NCI-H128 (cell line): ENCODE data around the gene EMC8.

Source experiments
- DNase-seq: peaks from one replicate; lab custom pipeline; 2025; ENCODE audit not compliant: unreplicated experiment; lab: John Stamatoyannopoulos, UW

The EMC8 gene

DNA sequence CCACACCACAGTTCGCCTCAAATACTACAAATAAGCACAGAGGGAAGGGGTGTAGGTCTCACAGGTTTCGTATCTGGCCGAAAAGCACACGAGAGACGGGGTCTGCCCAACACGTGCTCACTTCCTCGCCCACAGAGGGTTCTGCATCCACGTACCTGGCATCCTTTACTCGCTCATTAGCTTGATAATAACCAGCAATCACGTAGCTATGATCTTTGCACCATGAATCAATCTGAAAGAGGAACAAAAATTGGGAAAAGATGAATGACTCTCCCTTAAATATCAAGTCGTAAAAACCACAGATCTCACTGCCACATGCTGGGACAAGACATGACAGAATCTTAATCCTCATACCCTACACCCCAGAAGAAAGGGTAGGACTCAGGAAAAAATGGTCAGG lies 10.5 kb downstream of the EMC8 start:
- DNase-seq = no peak

DNA sequence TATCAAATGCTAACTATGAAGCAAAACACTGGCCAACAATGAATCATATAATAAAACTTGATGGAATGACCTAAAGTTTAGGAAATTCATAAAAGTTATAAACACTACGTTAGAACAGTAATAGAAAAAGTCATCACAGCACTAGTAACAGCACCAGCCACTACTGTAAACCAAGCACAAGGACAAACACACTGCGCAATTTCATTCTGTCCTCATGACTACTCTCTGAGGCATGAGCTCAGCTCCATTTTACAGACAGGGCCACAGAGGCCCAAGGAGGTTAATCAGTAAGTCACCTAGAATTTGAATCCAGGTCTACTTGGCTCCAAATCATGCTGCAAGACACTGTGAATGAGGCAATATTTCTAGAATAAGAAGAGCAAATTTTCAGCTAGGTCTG lies 13.4 kb downstream of the EMC8 start:
- no peak for DNase-seq

DNA sequence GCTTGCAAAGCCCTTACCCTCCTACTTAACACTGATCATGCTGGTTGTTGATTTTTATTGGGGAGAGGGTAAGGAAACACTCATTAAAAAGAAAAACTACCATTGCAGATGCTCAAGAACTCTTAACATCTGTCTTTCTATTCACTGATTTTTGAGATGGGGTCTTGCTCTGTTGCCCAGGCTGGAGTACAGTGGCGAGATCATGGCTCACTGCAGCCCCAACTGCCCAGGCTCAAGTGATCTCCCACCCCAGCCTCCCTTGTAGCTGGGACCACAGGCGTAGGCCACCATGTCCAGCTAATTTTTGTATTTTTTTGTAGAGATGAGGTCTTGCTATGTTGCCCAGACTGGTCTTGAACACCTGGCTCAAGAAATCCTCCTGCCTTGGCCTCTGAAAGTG lies 14.5 kb downstream of the EMC8 start:
- DNase-seq = no peak

DNA sequence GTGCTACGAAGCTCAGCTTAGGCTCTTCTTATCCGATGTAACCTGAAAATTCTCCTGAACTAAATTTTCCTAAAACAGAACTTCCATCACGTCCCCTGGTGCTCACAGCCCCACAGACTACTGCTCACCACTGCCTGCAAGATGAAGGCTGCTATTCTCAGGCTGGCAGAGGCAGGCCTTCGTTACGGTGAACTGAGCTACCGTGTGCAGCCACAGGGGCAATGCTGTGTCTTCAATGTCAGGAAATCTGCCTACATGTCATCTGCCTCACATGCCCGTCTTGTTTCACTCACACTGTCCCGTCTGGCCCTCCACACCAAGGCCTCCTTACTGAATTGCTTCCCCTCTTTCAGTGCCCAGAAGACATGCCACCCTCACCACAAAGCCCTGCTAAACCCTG lies 15.9 kb downstream of the EMC8 start:
- DNase-seq = no peak

DNA sequence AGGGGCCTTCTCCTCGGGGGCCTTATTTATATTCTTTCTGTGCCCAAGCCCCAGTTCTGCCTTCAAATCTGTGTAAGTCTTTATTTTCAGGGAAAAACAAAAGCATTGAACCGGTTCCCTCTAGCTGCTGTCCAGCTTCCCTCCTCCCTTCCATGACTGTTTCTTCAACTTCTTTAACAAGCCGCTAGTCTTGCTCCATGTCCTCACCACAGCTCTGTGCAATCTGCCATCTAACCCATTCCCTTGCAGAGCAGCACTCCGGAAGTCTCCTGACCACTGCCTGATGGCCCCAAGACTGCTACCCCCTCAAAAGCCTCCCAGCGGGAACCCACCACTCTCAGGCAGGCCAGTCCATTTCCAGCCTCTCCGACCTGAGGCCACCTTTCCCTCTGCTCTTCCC lies 16.9 kb downstream of the EMC8 start:
- no peak for DNase-seq

DNA sequence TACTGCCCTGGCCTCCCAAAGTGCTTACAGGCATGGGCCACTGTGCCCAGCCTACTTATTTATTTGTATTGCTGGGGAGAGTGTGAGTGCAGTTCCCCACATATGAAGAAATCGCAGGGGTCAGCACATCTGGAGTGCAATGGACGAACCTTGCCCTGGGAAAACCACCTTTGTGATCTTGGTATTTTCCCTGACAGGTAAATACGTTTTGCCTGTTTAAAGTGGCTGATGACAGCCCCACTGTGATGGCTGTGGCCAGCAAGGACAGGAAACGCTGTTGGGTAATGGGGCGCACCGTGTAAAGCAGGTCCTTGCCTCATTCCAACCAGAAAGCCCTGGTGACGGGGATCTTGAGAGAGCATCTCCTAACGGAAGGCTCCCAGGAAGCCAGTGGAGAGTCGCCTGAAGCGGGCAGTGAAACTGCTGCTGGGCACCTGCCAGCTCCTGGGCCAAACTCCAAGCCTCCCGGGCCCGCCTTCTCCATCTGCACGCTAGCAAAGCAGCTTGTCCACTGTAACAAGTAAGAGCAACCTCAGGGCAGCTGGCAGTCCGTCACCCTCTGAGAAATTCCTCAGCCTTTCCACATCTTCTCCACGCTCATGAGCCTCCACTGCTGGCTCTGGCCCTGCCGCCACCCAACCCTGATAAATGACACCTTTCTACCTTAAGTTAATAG lies 17.5 kb downstream of the EMC8 start:
- DNase-seq = no peak

DNA sequence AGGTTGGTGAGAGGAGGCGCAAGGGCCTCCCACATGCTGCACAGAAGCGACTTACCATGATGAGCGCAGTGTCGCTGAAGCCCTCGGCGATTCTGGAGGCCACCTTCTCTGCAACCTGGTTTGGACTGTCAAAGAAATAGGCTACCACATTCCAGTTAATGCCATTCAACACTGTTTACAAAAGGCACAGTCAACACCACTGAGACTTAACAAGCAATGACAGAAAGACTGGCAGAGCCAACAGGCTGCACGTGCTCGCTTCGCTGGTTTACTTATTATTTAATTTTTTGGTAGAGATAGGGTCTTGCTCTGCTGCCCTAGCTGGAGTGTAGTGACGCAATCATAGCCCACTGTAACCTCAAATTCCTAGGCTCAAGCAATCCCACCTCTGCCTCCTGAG lies 18.2 kb downstream of the EMC8 start:
- DNase-seq = no peak

DNA sequence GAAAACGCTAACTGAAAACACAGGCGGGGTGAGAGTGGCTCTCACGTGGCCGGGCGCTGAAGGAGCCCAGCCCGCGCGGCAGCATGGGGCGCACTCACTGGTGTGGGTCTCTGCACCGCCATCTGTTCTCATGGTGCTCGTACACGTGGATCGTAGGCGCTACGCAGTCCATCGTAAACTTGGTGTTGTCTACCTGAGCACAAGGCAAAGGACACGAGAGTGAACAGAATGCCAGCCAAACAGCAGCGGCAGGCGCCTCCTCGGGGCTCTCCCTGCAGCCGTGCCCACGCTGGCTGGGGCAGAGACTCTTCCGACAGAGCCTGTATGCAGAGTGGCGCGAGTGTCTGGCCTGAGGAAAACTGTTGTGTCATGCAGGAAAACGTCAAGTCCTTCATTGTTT lies 19.1 kb downstream of the EMC8 start:
- no peak for DNase-seq

DNA sequence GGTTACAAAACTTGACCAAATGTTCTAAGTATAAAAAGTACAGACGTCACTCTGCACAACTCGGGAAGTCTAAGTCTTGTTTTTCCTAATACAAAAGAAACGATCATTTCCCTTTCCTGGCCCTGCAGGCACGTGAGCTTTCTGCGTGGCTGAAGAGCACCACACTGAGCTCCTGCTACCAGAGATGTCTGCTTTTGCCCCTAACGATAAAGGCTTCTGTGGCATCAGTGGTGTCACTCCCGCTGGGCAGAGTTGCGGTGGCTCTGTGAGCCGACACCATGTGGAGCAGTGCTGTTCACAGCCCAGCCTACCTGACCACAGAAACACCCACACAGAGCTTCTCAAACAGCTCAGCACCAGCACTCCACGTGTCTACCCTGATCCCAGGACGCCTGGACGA lies 20.5 kb downstream of the EMC8 start:
- no peak for DNase-seq

DNA sequence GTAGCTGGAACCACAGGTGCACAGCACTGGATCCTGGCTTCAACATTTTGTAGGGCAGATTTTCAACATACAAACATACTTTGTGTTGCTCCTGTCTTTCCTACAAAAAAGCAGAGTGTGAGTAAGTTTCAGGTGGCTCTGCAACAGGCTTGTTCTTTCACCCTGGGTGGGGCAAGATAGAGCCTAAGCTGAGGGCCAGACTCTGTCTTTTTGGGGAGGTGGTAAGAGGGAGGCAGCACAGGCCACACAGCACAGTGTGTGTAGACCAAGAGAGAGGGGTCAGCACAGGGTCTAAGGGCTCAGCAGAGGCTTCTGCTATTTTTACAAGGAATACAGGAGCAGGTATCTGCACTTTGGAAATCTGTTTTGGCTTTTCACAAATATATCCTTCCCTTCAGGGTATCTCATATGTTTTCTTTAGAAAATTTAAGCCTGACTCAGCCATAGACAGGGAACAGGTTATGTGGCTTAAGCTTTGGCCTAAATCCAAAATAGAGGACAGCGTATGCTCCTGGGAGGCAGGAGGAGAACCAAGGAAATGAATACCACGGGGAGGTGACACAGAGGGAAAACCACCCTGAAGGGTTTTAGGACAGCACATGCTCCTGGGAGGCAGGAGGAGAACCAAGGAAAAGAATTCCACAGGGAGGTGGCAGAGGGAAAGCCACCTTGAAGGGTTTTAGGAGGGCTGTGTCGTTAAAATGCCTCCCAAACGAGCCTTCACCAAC lies 21.6 kb downstream of the EMC8 start:
- DNase-seq = no peak

DNA sequence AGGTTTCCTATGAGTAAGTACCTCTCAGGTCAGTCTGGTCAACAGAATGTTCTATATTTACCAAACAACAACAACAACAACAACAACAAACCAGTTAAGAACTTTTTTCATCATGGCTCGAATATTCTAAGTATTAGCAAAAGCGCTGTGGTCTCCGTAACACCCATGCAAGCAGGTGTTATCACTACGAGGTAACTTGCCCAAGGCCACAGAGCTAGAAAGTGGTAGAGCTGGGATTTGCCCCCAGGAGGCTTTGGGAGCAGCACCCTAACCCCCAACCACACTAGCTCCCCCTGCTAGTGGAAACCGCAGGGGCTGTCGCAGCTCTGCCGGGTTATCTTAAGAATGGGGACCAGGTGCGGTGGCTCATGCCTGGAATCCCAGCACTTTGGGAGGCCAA lies 24.5 kb downstream of the EMC8 start:
- no peak for DNase-seq

DNA sequence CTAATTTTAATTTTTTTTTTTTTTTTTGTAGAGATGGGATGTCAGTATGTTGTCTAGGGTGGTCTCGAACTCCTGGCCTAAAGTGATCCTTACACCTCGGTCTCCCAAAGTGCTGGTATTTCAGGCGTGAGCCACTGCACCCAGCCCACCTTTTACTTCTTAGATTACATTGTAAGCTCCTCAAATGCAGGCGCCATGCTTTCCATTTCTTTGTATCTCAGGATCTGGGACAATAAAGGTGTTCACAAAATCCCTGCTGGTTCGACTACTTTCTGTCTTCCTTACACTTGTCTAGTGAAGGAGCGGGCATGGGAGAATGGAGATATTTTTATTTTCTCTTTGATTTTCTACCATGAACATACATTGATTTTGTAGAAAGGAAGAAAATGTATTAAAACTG lies 25.2 kb downstream of the EMC8 start:
- DNase-seq = no peak

DNA sequence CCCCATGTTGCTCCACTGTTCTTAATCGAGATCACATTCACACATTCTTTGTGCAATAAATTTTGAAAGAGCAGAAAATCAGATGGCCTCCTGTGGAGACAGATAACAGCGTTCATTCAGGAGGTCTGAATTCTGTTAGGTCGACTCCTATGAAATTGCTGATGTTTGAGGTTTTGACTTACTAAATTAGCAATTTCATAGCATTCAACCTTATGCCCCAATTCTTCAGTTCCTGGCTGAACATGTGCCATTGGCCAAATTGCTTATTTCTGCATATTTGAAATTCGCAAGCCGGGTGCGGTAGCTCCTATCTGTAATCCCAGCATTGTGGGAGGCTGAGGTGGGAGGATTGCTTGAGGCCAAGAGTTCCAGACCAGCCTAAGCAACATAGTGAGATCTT lies 26.3 kb downstream of the EMC8 start:
- DNase-seq = no peak

DNA sequence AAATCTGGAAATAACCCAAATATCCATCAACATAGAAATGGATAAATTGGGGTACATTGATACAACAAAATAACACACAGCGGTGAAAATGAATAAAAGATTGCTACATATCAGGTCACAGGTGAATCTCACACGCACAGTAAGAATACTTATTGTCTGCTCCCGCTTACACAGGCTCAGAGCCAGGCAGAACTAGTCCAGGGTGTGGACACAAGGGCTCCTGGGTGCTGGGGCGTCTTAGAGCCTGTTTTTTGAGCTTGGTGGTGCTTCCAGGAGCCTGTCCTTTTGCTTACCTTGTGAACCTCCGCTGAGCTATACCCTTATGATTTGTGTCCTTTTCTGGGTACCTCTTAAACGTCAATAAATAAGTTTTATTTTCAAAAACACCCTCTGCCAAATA lies 28.6 kb downstream of the EMC8 start:
- no peak for DNase-seq

DNA sequence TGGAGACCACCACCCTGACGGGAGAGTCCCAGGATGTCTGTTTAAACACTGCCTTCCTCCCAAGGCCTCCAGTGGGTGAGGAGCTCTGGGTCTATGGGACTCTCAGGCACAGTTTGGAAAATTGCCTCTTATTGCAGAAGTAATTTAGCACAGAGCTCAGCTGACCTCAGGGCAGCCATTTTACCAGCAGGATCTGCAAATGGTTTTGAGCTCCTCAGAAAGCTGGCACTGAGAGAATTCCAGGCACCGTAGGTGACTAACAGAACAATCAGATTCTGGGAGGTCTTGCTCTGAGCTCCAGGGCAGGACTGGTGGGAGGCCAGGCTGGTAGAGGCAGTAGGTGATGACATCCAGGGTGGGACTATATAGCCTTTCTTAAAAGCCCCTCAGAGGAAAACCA lies 31.1 kb downstream of the EMC8 start:
- DNase-seq = no peak

DNA sequence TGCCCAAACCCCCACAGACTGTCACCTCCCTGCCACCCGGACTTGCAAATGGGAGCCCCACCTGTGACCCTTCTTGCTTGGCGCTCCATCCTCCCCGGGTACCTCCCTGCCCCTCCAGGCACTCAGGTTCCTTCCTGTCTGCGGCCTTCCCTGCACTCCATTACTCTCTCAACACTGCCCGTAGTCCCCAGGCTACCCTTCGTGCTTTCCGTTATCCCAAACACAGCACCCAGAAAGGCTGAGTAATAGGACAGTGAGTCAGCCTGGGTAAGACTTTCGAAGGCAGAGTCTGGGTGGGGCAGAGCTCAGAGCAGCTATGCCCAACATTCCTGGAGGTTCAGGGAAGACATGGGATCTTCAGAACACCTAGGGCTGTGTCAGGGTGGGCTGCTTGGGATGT lies 31.8 kb downstream of the EMC8 start:
- no peak for DNase-seq

DNA sequence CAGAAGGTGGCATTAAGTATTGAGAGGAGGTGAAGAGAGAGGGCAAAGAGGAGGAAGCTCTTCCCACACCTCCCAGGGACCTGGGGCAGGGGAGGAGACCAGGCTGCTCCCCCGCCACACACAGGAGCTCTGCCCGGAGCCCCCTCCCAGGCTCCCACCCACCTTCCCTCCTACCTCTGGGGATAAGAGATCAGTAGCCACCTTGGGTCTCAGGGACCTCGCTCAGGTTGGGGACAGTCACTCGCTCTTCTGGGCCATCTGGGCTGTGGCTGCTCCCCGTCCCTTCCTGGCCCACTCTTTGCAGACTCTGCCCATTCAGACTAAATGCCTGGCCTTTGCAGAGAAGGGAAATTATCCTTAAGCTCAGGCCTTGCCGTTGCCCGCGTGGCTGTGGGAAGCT lies 33.6 kb downstream of the EMC8 start:
- DNase-seq = no peak

DNA sequence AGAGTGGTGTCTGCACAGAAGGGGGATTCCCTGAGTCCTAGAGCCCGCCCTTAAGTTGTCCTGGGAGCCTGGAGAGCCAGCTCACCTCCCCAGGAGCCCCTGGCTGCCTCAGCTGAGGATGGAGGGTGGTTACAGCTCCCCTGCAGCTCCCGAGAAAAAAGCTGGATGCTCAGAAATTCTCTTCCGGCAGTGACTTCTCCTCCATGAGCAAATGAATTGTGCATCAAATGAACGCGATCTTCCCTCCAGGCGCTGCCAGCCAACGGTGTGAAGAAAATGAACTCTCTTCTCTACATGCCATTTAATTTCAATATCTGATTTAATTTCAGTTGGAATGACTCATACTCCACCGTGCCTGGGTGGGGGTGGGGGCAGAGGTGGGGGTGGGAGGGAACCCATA lies 34.1 kb downstream of the EMC8 start:
- DNase-seq = no peak

DNA sequence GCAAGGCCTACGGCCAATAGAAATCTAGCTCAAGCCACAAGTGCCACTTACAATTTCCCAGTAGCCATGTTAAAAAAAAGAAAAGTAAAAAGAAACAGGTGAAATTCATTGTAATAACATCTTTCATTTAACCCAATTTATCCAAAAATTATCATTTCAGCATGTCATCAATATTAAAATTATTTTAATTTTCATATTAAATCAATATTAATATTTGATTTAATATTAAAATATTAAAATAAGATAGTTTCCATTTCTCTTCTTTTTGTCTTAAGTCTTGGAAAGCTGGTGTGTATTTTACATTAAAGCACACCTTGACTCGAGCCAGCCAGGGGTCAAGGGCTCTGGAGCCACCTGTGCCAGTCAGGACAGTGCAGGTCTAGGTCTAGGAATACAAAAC lies 35.7 kb downstream of the EMC8 start:
- no peak for DNase-seq

DNA sequence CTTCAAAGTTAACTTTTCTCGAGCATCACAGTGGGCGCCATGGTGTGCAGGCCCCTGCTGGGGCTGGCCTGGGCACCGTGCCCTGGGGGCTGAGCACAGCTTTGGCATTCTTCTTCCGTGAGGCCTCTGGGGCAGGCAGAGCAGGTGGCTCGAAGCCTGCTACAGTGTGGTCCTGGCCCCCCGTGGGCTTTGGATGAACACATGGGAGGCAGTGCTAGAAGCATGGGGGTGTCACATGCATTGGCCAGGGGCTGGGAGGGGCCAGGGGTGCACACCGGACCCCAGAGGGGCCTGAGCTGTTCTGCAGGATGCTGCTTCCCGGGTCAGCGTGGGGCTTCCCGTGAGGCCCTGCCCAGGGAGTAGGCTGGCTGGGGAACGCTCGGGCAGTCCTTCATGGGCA lies 36.4 kb downstream of the EMC8 start:
- DNase-seq = no peak

DNA sequence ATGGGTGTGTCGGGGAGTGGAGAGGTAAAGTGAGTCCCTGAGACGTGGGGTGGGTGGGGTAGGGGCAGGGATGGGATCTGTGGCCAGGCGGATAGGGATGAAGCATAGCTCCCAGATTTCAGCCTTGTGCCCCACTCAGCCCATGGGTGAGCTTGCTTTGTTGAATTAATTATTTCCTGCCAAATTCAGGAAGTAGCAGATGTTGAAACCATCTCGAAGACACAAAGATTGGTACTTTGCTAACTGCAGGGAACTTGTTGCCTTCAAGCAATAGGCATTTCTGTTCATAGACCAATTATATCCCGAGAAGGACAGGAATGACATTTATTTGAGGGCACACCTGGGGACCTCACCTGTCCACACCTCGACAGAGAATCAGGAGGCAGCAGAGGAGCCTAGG lies 37.5 kb downstream of the EMC8 start:
- DNase-seq = no peak

DNA sequence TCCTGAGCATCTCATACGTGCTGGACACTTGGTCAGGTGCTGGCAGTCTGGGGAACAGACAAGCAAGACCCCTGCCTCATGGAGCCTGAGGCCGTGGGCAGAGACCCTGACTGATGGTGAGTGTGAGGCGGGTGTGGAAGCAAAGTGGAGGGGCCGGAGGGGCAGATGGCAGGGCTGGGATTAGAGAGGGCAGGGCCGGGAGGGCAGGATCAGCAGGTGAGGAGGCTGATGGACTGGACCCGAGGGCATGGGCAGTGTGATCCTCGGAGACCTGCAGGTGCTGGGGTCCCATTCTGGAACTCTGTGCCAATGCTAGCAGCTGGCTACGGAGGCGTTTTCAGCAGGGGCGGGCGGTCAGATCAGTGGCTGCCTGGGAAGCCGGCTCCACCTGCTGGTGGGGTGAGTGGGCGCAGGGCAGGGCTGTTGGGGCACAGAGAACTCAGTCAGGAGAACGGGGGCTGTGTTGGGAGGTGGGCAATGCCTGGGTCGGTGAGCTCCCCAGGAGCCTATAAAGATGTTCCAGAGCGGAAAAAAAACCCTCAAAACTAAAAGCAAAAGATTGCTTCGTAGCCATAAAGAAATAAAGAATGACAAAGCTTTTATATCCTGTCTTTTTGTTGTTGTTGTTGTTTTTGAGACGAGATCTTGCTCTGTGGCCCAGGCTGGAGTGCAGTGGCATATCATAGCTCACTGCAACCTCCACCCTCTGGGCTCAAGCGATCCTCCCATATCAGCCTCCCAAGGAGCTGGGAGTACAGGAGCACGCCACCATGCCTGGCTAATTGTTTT lies 39.5 kb downstream of the EMC8 start:
- no peak for DNase-seq
